SH-SY5Y (cell line): ENCODE data around the gene MMP8.

Experiments used
- GATA2 ChIP-seq: IDR thresholded peaks from 2 replicates; pipeline ENCODE4 v1.6.1; 2011; ENCODE audit warnings: mild to moderate bottlenecking, low read depth, low read length
- GATA3 ChIP-seq: IDR thresholded peaks from 2 replicates; pipeline ENCODE4 v1.6.1; 2011; ENCODE audit warnings: low read depth, mild to moderate bottlenecking, low read length, moderate library complexity

DNA sequence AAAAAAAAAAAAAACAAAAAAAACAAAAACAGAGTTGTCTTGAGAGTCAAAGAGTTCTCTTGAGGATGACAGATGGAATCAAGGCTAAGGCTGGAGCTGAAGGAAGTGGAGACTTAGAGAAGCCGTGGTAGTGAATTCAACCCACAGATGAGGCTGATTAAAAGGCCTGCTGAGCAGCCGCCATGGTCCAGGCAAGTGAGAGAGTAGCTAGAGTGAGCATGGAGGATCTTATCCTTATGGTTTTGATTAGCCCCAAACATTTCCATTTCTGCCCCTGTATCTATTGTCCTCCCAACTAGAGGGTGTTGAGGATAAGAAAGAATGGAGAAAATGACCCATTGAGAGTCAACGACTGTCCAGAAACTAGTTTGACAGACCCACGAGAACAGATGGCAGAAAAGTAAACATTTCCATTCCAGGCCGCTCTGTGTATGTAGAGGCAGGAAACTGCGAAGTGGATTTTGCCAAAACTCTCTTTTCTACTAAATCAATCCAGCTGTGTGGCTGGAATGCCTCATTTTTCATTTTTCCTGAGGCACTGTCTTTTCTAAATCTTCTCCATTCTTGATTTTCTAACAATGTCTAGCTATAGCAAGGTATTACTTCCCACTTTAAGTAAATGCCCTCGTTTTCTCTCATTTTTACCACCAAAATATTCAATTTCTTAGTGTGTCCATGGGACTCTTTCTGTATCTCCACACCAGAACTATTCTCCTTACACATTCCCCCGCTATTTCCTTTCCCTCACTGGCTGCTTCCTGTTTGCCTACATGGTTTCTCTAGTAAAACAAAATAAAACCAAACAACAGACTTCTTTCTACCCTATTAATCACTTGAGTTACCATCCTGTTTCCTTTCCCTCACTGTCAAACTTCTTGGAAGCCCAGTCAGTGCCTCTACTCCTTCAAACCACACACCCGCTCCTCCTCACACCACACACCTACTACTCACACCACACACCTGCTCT is 5.4 kb upstream of the MMP8 start:
- TF ChIP-seq GATA2 (no peak), GATA3 (no peak)
